ENCODE results near the gene PPARGC1A.

The PPARGC1A gene, protein sequence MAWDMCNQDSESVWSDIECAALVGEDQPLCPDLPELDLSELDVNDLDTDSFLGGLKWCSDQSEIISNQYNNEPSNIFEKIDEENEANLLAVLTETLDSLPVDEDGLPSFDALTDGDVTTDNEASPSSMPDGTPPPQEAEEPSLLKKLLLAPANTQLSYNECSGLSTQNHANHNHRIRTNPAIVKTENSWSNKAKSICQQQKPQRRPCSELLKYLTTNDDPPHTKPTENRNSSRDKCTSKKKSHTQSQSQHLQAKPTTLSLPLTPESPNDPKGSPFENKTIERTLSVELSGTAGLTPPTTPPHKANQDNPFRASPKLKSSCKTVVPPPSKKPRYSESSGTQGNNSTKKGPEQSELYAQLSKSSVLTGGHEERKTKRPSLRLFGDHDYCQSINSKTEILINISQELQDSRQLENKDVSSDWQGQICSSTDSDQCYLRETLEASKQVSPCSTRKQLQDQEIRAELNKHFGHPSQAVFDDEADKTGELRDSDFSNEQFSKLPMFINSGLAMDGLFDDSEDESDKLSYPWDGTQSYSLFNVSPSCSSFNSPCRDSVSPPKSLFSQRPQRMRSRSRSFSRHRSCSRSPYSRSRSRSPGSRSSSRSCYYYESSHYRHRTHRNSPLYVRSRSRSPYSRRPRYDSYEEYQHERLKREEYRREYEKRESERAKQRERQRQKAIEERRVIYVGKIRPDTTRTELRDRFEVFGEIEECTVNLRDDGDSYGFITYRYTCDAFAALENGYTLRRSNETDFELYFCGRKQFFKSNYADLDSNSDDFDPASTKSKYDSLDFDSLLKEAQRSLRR

DNA sequence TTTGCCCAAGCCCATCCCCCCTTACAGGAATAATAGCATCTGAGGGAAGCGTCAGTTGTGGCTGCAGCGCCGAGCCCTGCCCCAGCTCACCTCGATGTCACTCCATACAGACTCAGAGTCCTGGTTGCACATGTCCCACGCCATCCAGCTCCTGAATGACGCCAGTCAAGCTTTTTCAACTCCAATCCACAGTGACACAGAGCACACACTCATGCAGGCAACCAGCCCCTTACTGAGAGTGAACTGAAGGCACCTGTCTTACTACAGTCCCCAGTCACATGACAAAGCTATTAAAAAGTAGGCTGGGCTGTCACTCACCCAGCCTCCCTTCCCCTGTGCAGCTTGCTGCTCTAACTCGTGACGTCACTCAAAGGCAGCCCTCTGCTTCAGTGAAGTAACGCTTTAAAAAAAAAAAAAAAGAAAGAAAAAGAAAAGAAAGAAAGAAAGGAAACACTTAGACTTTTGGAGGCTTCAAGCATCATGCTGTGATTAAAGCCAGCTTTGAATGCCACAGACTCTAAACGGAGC, at the start of gene PPARGC1A:
TSS of gene PPARGC1A (minus strand) at position 234 of the 528 bp plus-strand sequence. CDS start at position 144, 90 bp downstream.
- DNase-seq (ENCODE audit: low read depth, low spot score) = no peak

DNA sequence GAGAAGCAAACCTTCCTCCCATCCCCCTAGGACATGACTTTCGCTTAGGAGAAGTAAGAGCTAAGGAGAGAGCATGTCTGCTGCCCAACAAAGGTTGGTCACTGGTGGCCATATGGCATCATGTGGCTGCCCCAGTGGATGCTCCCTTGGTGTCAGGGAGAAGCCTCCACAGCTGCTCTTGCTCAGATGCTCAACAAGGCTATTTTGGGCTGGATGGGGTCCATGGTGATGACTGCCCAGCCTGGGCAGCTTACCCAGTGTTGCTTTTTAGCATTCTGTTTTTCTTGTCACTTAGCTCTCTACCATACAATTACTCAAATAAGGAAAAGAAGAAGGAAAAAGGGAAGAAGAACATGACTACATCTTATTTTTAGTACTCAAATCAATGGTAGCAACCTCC, 48.9 kb upstream of the PPARGC1A start:
- no peak for DNase-seq (ENCODE audit: low read depth, low spot score)

DNA sequence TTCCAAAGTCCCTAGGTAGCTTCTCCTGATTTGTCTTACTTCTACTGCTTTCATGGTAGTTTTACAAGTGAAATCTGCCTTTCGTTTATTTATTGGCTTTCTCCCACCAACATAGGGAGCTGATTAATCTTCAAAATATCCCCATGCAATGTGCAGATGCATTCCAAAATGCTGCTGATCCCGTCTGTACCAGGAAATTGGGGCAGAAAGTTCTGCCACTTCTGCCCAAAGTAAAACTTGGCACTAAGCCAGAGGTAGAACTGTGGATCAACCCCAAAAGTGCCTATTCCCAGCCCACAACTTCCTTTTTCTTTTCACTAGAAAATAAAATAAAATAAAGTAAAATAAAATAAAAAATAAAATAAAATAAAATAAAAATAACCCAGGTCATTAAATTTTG, 47.3 kb upstream of the PPARGC1A start:
- DNase-seq (ENCODE audit: low read depth, low spot score) = no peak

DNA sequence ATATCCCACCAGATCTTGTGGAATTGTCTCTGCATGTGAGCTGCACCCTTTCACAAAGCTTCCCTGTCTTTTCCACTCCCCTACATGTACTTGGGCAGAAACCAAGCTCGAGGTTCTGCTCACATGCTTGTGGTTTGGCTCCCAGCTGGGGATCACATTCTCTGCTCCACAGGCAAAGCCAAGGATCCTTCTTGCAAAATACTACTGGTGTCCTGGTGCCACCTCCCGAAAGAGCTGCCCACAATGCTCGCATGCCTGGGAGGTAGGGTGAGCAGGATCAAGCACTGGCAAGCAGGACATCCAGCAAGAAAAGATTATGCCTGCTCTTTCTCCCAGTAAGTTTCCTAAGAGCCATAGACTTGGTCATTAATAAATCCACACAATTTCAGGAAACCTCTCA, 45.1 kb upstream of the PPARGC1A start:
- DNase-seq (ENCODE audit: low read depth, low spot score) = no peak

DNA sequence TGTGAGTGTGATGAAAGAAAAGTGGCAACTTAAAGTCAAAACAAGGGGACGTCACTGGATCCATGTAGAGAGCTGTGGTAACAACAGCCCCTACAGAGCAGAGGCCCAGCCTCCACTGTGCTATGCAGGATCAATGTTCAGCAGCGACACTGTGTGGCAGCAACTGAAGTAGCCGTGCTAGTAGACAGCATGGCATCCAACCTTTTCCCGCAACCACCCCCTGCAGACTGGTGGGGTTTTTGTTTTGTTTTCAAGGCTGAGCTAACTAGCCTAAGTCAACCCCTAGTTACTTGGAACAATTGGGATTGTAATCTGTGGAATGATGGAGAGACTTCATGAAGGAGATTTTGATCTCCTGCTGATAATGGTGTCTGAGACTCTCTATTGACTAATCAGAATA, 44.4 kb upstream of the PPARGC1A start:
- DNase-seq (ENCODE audit: low read depth, low spot score) = no peak

DNA sequence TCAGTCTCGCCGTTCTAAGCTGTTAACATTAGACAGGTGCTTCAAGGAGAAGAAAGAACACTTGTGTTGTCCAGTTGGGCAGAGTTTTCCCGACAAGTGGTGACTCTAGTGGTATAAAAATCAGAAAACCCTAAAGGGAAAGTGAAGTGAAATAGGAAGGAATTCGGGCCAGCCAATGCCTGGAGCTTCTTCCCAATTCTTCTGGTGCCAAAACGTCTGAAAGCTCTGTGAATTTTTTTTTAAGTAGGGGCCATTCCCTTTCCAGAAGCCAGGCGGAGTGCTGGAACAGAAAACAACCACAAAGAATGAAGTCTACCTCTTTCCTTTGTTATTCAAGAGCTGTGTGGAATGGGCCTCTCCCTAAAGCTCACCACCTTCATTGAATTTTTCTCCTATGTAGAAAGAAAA, 43.1 kb upstream of the PPARGC1A start:
- no peak for DNase-seq (ENCODE audit: low read depth, low spot score)

DNA sequence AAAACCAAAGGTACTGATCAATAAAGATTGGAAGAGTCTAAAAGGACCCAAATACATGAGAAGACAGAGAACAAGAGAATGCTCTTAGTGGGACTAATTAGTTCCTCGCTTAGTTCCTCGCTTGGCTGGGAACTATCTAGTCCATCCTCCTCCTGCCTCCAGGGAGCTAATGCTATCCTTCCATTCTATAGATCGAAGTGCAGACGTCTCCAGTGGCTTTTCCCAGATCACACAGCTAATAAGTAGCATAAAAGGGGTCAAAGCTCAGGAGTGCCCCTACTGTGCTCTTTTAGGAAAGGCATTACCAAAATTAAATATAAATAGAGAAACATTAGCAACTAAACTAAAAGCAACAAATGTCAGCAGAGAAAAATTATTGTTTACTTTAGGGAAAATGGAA, 42.3 kb upstream of the PPARGC1A start:
- no peak for DNase-seq (ENCODE audit: low read depth, low spot score)

DNA sequence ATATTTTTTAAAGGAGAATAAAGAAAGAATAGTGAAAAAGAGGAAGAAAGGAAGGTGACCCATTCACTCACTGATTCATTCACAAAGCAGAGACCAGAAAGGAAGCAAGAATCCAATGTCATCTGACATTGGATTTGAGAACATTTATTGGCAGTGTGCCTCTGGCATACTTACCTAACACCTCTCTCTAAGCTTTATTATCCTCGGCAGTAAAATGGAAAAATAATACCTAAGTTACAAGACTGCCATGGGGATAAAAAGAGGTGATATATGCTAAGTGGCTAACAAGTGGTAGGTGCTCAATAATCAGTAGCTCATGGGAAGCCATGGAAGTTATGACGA, 41.6 kb upstream of the PPARGC1A start:
- DNase-seq (ENCODE audit: low read depth, low spot score) = no peak

DNA sequence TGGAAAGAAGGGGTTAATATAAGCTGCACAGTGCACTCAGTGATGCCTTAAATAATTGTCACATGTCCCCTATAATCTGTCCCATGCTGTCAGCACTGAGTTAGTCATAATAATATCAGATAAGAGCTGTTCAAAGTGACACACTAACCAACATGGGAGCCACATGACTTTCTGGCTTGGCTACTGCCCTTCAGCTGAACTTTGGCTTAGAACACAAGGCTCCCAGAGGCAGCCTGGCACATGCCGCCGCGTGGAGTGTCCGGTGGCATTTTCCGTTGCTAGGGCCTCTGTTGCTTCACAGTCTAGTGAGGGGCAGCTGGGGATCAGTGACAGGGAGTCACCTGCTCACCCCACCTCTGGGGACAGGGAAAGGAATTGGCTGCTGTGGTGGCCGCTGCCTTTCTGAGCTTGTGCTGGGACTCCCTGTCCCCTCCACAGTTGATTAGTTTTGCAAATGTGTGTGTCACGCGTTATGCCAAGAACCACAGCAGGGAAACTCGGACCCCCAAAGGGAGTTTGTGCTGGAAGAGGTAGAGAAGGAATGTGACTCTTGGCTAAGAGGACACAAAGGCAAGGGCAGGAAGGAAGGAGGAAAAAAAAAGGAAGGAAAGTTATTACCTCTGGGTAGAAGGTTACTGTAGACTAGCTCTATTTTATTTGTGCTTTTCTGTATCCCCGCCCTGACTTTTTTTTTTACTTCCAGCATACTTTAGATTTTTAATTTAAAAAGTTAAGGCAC, 41.1 kb upstream of the PPARGC1A start:
- DNase-seq (ENCODE audit: low read depth, low spot score) = no peak

DNA sequence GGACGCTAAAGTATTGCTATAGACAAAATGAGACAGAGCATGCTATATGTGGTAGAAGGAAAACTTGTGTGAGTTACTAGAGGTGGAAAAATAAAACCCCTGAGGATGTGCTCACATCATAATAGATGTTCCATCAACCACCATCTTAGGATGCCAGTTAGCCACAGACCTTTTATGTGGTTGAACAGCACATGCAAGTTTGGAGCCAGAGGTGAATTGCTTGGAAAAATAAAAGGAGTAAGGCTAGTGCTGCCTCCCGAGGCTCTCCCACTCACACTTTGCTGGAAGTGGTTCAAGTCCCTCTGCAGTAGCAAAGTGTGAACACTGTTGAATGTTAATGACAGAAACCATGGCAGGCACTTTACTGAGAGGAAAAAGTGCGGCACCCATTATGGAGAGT, 39.4 kb upstream of the PPARGC1A start:
- DNase-seq (ENCODE audit: low read depth, low spot score) = no peak

DNA sequence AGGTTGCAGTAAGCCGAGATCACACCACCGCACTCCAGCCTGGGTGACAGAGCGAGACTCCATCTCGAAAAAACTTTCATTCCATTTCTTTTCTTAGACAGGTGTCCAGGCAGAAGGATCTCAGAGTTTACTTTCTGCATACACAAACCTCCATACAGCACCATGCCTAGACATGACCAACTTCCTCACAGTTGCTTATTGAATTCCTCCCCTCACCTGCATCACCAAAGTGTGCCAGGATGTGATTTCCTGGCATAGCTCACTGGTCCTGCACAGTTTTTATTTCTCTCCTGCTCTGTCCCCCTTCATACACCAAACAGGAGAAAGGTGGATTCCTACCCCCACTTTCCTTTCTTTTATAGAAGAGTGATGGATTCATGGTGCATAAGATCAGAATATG, 34.7 kb upstream of the PPARGC1A start:
- no peak for DNase-seq (ENCODE audit: low read depth, low spot score)

DNA sequence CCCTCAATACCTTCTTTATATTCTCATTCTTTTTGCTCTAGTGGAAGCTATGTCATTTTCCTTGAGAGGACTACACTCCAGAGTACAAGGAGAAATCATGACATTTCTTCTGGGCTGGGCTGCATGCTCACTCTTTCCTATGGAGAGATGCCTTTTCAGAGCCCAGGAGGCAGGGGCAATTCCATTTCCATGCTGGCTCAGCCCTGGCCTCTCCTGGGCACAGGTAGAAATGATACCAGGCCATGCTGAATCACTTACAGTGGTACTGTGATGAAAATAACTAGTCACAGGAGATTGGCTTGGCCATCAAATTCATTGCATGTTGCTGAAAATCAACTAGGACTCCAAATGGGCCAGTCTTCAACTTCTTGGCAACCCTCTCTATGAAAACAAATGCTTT, 34.0 kb upstream of the PPARGC1A start:
- no peak for DNase-seq (ENCODE audit: low read depth, low spot score)

DNA sequence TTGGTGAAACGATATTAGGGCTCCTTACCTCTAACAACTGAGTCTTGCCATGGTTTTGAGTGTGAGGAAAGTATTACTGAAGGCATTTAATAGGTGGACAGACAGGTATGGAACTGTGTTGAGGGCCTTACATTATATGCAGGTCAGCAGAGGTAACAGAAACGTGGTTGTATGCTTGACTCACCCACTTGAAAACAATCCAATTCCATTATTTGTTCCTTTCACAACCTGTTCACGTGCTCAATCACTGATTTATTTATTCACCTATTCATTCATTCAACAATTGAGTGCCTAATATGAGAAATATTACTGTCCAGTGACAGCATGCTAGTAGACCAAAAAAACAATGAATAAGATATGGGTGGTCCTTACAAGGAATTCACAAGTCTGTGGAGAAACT, 33.3 kb upstream of the PPARGC1A start:
- DNase-seq (ENCODE audit: low read depth, low spot score) = no peak

DNA sequence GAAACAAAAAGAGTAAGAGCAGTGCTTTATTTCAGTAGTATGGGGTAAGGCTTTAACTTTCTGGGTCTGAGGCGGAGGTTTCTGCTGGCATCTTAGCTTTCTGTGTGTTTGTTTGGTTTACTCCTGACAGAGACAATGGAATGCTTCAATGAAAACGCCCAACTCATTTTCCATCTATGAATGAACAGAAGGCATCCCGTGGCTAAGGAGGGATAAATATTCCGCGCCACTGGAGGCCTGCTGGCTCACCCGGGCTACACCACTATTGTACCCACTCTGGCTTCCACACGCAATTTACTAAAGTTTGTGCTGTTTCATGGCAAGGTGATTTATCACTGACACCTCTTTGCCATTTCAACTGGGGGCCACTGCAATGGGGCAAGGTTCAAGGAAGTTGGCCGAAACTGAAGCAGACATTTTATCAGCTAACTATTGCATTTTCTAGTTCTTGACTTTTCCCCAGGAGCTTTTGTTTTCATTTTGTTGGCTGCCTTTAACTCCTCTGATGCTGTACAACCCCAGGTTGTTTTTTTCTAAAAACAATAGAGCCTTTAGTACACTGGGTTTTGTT, 32.8 kb upstream of the PPARGC1A start:
- no peak for DNase-seq (ENCODE audit: low read depth, low spot score)

DNA sequence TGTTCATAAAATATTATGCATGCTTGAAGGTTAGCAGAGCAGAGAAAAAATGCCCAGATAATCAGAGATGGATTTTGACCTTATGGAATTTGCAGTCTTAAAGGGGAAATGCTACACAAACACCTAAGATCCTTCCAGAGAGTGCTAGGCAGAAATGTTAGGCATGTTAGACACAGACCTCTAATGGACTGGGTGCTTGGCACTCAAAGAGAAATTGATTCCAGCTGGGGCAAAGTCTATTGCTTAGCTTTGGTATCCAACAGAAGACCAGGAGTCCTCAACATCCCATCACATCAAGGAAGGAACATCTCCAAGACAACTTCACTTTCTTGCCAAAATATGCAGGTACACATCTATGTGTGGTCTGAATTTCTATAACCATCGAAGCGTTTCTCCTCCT, 32.2 kb upstream of the PPARGC1A start:
- no peak for DNase-seq (ENCODE audit: low read depth, low spot score)

DNA sequence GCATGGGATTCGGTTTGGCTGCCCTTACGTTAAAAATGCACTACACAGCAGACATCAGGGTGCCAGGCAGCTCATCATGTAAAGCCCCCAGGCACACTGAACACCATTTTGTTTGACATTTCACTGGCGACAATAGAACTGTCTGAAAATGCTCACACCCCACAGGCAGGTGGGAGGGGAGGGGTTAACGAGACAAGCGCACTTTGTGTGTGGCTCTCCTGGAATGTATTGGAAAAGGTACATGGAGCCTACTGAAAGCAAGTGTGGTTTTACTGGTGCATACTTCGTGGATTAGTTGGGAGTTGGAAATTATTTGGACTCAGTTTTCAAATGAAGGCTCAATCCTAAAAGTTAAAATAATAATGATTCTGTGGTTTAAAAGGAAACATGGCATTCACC, 31.6 kb upstream of the PPARGC1A start:
- no peak for DNase-seq (ENCODE audit: low read depth, low spot score)

DNA sequence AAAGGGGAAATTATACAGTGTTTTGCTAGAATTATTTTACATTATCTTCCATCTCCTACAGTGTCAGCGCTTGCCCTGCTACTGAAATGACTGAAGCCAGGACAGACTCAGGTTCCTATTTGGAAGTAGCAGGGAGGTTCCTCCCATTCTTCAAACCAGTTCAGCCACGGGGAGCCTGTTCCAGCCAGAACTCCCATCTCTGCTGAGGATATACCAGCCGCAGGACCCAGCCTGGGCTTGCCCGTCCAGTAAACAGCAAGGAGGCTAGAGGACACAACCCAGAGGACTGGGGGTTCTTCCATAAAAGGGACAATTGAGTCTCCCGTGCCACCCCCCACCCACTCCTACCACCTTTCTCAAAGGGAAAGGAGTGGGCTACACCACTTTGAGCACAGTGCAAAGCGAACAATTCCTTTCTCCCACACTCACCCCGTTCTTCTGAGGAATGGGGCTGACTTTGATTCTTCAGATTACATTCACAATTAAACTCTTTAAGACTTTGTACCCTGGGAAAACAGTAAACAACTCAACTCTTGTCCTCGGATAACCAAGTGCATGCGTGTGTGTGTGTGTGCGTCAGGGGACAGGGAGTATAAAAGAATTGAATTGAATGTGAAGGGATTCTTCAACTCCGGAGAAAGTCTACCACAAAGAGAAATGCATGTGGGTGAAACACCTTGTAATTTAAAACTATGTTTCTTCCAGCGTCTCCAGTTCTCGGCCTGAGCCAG, 31.0 kb upstream of the PPARGC1A start:
- DNase-seq (ENCODE audit: low read depth, low spot score) = no peak

DNA sequence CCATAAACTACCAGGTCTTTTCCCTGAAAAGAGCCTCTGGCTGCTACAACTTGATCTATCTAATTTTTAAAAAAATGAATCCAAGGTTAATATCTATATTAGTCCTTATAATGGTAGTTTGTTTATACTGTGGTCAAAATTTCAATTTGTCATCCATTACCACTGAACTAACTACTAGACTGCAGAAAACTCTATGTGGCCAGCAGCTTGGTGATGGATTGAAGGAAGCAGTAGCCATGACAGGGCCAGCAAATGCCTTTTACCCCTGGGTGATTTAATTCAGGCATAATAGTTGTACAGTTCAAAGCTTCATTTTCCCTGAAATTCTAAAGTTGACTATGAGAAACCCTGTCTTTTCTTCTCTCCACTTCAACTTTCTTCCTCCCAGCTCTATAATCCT, 30.4 kb upstream of the PPARGC1A start:
- DNase-seq (ENCODE audit: low read depth, low spot score) = no peak

DNA sequence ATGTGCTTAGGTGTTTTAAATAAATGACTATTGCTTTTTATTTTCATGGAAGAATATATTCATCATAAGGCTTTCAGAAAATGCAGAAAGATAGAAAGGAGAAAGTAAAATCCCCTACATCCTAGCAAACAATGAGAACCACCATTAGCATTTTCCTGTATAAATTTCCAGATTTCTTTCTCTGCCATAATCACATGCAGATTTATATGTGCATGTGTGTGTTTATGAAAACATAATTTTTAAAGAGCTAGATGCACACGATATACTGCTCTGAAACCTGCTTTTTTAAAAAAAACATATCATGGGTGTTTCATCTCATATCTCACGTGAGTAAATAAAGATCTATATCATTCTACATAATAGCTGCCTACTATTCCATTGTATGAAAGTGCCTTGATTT, 26.4 kb upstream of the PPARGC1A start:
- DNase-seq (ENCODE audit: low read depth, low spot score) = no peak

DNA sequence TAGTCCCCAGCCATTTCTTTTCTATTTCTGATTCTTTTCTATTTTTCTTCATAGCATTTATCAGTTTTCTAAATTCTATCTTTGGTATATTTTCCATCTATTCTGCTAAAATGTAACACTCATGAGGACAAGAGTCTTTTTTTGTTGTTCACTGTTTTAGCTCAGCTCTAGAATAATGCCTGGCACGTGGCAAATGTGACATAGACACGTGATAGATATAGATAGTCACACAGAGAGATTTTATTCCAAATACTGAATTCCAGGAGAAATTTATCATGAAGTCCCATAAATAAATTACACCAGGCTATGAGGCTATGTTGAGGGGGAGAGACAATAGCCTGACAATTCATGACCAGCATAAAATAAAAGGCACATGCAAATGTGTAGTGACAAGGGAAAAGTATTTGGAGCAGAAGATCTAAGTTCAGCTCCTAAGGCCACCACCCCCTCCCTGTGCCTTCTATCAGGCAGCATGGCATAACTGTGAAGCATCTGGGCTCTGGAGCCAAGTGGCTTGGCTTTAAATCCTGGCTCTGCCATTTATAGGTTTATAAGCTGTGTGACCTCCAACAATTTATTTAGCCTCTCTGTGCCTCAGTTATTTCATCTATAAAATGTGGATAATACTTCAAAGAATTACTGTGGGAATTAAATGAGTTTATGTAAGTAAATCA, 25.7 kb upstream of the PPARGC1A start:
- DNase-seq (ENCODE audit: low read depth, low spot score) = no peak

Data from activated CD4-positive, CD25-positive, alpha-beta regulatory T cell treated with anti-CD3 and anti-CD28 coated beads, Interleukin-2, amount 50 U/mL, for 16 hours (primary cell).